K562 (cell line): Measurements from ENCODE around the gene TMEM41A. TPM values are rescaled to one million over a fixed set of nuclear protein-coding genes. Genes with fewer than 3 reads are reported as not detected.

Source experiments
- ATF7 ChIP-seq: fragments of 450-650 bp; IDR thresholded peaks from 2 replicates; pipeline ENCODE4 v1.7.1; 2014; ENCODE audit warnings: mild to moderate bottlenecking, moderate library complexity
- CBFA2T3 ChIP-seq: fragments of 450-650 bp; IDR thresholded peaks from 2 replicates; pipeline ENCODE4 v1.6.1; 2017
- DACH1 ChIP-seq: fragments of 450-650 bp; IDR thresholded peaks from 2 replicates; pipeline ENCODE4 v1.6.1; 2018; ENCODE audit not compliant: partially characterized antibody
- ELF1 ChIP-seq: fragments of 200-800 bp; sonication (Bioruptor generic); IDR thresholded peaks from 2 replicates; pipeline ENCODE4 v1.6.1; 2016; ENCODE audit warnings: missing genetic modification characterization, missing compliant biosample characterization
- ELK3 ChIP-seq: fragments of 450-650 bp; formaldehyde crosslinking; IDR thresholded peaks from 2 replicates; pipeline ENCODE4 v1.4.0; 2020; ENCODE audit warnings: mild to moderate bottlenecking
- MED1 ChIP-seq: sonication (generic); formaldehyde crosslinking; IDR thresholded peaks from 2 replicates; pipeline ENCODE4 v1.8.1; 2023; ENCODE audit warnings: missing genetic modification reagents, borderline replicate concordance
- MTA2 ChIP-seq: fragments of 450-650 bp; IDR thresholded peaks from 2 replicates; pipeline ENCODE4 v1.6.1; 2016; ENCODE audit warnings: low read depth
- NCOA2 ChIP-seq, 2 experiments: fragments of 450-650 bp; IDR thresholded peaks; 2 replicates each; pipeline ENCODE4 v1.6.1; 2018; ENCODE audit warnings: mild to moderate bottlenecking in 2 of 2, moderate library complexity in 1 of 2; ENCODE audit not compliant: partially characterized antibody in 2 of 2
- NR2F6 ChIP-seq: fragments of 450-650 bp; formaldehyde crosslinking; IDR thresholded peaks from 2 replicates; pipeline ENCODE4 v1.4.0; 2020; ENCODE audit warnings: mild to moderate bottlenecking
- PKNOX1 ChIP-seq: fragments of 450-650 bp; IDR thresholded peaks from 2 replicates; pipeline ENCODE4 v1.6.1; 2016
- PRDM10 ChIP-seq: fragments of 450-650 bp; IDR thresholded peaks from 2 replicates; pipeline ENCODE4 v1.6.1; 2018; ENCODE audit not compliant: partially characterized antibody
- SFPQ ChIP-seq: fragments of 200-400 bp; formaldehyde crosslinking; IDR thresholded peaks from 2 replicates; pipeline ENCODE4 v1.6.1; 2017; ENCODE audit warnings: mild to moderate bottlenecking, low read depth, low read length, moderate library complexity
- SNRNP70 ChIP-seq: fragments of 200-400 bp; formaldehyde crosslinking; optimal IDR thresholded peaks from 2 replicates; pipeline ENCODE3; 2017; ENCODE audit warnings: low read depth, low read length
- STAT5A ChIP-seq: IDR thresholded peaks from 2 replicates; pipeline ENCODE4 v1.6.1; 2012; ENCODE audit warnings: low read length, inconsistent platforms, borderline replicate concordance
- TAF9B ChIP-seq: fragments of 450-650 bp; IDR thresholded peaks from 2 replicates; pipeline ENCODE4 v1.6.1; 2018; ENCODE audit warnings: mild to moderate bottlenecking; ENCODE audit not compliant: partially characterized antibody
- TARDBP ChIP-seq: fragments of 450-650 bp; IDR thresholded peaks from 2 replicates; pipeline ENCODE4 v1.6.1; 2016
- TOE1 ChIP-seq, 2 experiments: fragments of 450-650 bp in 1 of 2; sonication (generic) in 1 of 2; formaldehyde crosslinking in 1 of 2; IDR thresholded peaks; 2 replicates each; pipeline versions ENCODE4 v1.7.1 to v1.8.0; 2016 to 2022; ENCODE audit warnings: borderline replicate concordance in 2 of 2, mild to moderate bottlenecking in 2 of 2, antibody characterized with exemption in 1 of 2, inconsistent platforms in 1 of 2, low read depth in 1 of 2, missing genetic modification reagents in 1 of 2, moderate library complexity in 1 of 2
- U2AF2 ChIP-seq: fragments of 200-400 bp; formaldehyde crosslinking; optimal IDR thresholded peaks from 2 replicates; pipeline ENCODE3; 2017; ENCODE audit warnings: low read depth, mild to moderate bottlenecking, low read length
- ZC3H11A ChIP-seq: IDR thresholded peaks from 2 replicates; pipeline ENCODE4 v1.6.1; 2012; ENCODE audit warnings: low read depth, low read length, improper control_type of control experiment
- ZNF699 ChIP-seq: fragments of 250-450 bp; sonication (Bioruptor Pico); IDR thresholded peaks from 2 replicates; pipeline ENCODE4 v1.8.0; 2021; ENCODE audit warnings: mild to moderate bottlenecking, moderate library complexity; ENCODE audit not compliant: insufficient replicate concordance
- polyA plus RNA-seq, 8 experiments: library from polyadenylated mRNA; depleted of rRNA in 4 of 8; stranded (reverse) in 5 of 8; unstranded in 3 of 8; fragments of >200 nt; fragmentation: Nextera tagmentation in 2 of 8; fragmentation: Illumina TruSeq in 1 of 8; extraction: Ambion mirVana in 2 of 8; extraction: Trizol in 1 of 8; gene quantifications; 2 replicates each; pipeline versions ENCODE4 v1.2.1 to v1.2.3, GENCODE V29; 2011 to 2014; ENCODE audit warnings: inconsistent platforms in 1 of 8, missing spikeins in 1 of 8
- total RNA-seq, 7 experiments: library from RNA; depleted of rRNA in 6 of 7; stranded (reverse); fragments of >200 nt in 6 of 7; fragmentation: Illumina TruSeq in 2 of 7; extraction: Trizol in 2 of 7; gene quantifications; 2 replicates each; pipeline versions ENCODE4 v1.2.1 to v1.2.3, GENCODE V29; 2011 to 2021; ENCODE audit warnings: low replicate concordance in 1 of 7

Gene TMEM41A
- total and polyA plus RNA-seq, 9 of the 15 experiments (the other 6 are each of a cell fraction or from before 2014, with no cell fraction given) = 22.5 to 65.9 (median 31.5) TPM

- TF ChIP-seq PRDM10 (no peak), ATF7 (peak; percentile 82), ZC3H11A (peak; percentile 95), ZNF699 (CRISPR knock-in tag) (no peak), ELK3 (no peak), NR2F6 (no peak), TARDBP (no peak), SFPQ (no peak), ELF1 (peak; percentile 54; the same call in 1 of the 2 replicates), CBFA2T3 (no peak), NCOA2 (IDR thresholded peaks at IDR 0.05; ENCODE audit: partially characterized antibody in 2 of 2) (no peak), TAF9B (peak; percentile 94), DACH1 (no peak), MED1 (CRISPR knock-in tag) (no peak), PKNOX1 (no peak), U2AF2 (no peak), SNRNP70 (no peak), TOE1 (IDR thresholded peaks at IDR 0.05; ENCODE audit: borderline replicate concordance) (peak; percentile 86; the same call in 1 of the 2 replicates), TOE1 (CRISPR knock-in tag; IDR thresholded peaks at IDR 0.05; ENCODE audit: borderline replicate concordance, low read depth) (peak; percentile 70; the same call in 1 of the 2 replicates), MTA2 (no peak), STAT5A (peak; percentile 23; the same call in 1 of the 2 replicates)
Measured at GRCh38 chr3:185498503-185499396, at the start of gene TMEM41A (continued).
